Measurements from ENCODE around the gene TELO2. TPM values are rescaled to one million over a fixed set of nuclear protein-coding genes. Genes with fewer than 3 reads are reported as not detected.

The TELO2 gene
- total and polyA plus RNA-seq, 2 donors (not counting 3 experiments of a cell fraction or from before 2014, with no cell fraction given), result 30.7 to 61.6 TPM

- no peak overlapping the region for H3K4me3 ChIP-seq (replicated peaks in 1 of 3; ENCODE audit: insufficient read depth in 1 of 3, low read depth in 1 of 3, low read length in 3 of 3)
- H3K9me3 ChIP-seq (replicated peaks; ENCODE audit: control insufficient read depth, insufficient read depth, low read length), result no peaks in the 10 kb centered on the region
- DNase-seq (ENCODE audit: low read depth, low spot score) (no peak), FAIRE-seq (no peak)
- ChIA-PET CTCF (interaction anchor here (3.7 kb wide), 1 partner anchor 12 kb away, joined by 12 read pairs; no protein-coding TSS in a partner anchor), POLR2A (no interaction called here)
- no peak overlapping the region for H3K4me2 ChIP-seq (ENCODE audit: insufficient read depth, low read length)
- no peak overlapping the region for H3K9ac ChIP-seq (replicated peaks; ENCODE audit: extremely low read depth, insufficient read depth, low read length)
- H2AFZ ChIP-seq (ENCODE audit: low read depth, low read length), result no peak overlapping the region
- peaks cover 14% of the 10 kb centered on the region for H3K4me1 ChIP-seq (ENCODE audit: control insufficient read depth, extremely low read depth, insufficient read depth, low read length)
- no peak overlapping the region for H3K27ac ChIP-seq (ENCODE audit: insufficient read depth, low read depth, low read length)
- TF ChIP-seq MYC (IDR thresholded peaks at IDR 0.05; ENCODE audit: low read depth, low read length), result no peak
- TF ChIP-seq GATA2 (IDR thresholded peaks at IDR 0.05; ENCODE audit: insufficient read depth, insufficient read length, low read depth, low read length), result no peak
- TF ChIP-seq POLR2A (IDR thresholded peaks at IDR 0.05; ENCODE audit: low read depth, low read length), result no peak
- TF ChIP-seq JUN (IDR thresholded peaks at IDR 0.05; ENCODE audit: borderline replicate concordance, insufficient read depth, insufficient read length, low read depth), result no peak
- no peak for TF ChIP-seq FOS (IDR thresholded peaks at IDR 0.05; ENCODE audit: borderline replicate concordance, insufficient read depth, low read length)
- no peak for TF ChIP-seq MAX (IDR thresholded peaks at IDR 0.05; ENCODE audit: insufficient read depth, insufficient read length)
- no peak for TF ChIP-seq CTCF (IDR thresholded peaks at IDR 0.05; ENCODE audit: extremely low read depth in 1 of 2, insufficient read depth in 1 of 2, low read depth in 1 of 2, low read length in 2 of 2)
- TF ChIP-seq EZH2 (IDR thresholded peaks at IDR 0.05; ENCODE audit: borderline replicate concordance, low read depth, low read length, severe bottlenecking), result no peak
- TF ChIP-seq POLR2AphosphoS5 (IDR thresholded peaks at IDR 0.05; ENCODE audit: insufficient read depth, low read depth, low read length), result no peak
- H3K79me2 ChIP-seq (ENCODE audit: control insufficient read depth, insufficient read depth, low read length), result no peaks in the 10 kb centered on the region
- H3K36me3 ChIP-seq (ENCODE audit: control insufficient read depth in 2 of 2, extremely low read depth in 1 of 2, insufficient read depth in 2 of 2, low read length in 2 of 2), result no peaks in the 10 kb centered on the region
- dilution Hi-C loops (cut with MboI; ENCODE audit: extremely low pct_ligation_motif_present, low sequenced_read_pairs), result no loop called here
- intact Hi-C loops (cut with micrococcal nuclease), result no loop called here
- no TSS peak for BruUV-seq (replicated peaks)
- no peaks in the 10 kb centered on the region for H3K9me1 ChIP-seq (replicated peaks; ENCODE audit: control insufficient read depth, extremely low read depth, insufficient read depth, low read length)
- no peaks in the 10 kb centered on the region for H3K27me3 ChIP-seq (ENCODE audit: control insufficient read depth in 2 of 2, insufficient read depth in 2 of 2, low read length in 2 of 2)
- no peaks in the 10 kb centered on the region for H4K20me1 ChIP-seq (replicated peaks; ENCODE audit: control insufficient read depth, extremely low read depth, insufficient read depth, low read length)
Measured at GRCh38 chr16:1524366-1524765, 31.2 kb downstream of the TELO2 start.

Data from endothelial cell of umbilical vein (primary cell).